Measurements from ENCODE around the gene MTCL1.

The MTCL1 gene

DNA sequence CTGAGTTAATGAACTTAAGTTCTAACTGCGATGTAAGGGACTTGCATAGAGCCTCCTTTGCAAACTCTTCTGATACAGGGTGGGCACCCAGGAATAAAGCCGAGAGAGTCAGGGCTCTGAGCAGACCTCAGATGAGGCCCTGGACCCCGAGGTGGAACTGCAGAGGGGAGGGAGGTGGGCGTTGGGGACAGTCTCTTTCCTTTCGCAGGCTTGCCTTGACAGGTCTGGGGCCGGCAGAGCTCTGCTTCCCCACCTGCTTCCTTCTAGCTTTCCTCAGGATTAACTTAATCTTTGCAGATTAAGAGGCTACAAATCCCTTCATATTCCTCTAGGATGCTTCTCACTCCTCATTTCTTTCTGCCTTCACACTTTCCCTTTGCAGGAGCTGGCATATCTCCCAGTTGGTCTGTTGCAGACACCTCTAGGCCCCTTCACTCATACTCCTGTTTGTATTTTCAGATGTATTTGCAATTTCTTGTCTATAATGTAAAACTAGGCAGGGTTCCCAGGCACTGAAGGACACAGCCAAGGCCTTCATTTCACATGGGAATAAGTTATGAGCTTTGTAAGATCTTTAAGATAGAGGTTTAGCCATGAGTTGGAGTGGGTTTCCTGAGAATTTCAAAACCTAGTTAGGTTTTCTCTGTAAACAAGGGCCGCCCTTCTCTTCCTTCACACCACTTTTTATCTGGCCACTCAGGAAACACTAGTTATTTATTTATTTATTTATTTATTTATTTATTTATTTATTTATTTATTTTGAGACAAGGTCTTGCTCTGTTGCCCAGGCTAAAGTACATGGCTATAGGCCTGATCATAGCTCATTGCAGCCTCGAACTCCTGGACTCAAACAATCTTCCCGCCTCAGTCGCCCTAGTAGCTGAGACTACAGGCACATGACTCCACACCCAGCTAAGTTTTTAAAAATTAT, 70.9 kb downstream of the MTCL1 start:
- DNase-seq: no peak

DNA sequence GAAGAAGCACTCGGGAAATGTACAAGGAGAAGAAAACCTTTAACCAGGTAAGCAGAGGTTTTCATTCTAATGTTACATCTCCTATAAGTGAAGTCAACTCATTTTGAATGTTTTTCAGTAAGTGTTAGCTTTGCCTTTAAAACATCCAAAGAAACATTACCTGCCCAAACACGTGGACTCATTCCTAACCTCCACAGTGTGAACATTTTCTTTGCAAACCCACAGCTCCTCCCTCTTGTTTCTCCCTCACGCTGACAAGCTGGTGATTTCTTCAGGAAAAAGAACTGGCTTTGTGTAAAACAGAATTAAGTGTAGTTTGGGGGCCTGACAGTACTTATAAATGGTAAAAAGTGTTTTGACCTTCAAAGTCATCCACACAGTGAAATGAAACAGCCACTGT, 72.5 kb downstream of the MTCL1 start:
- DNase-seq: no peak

GRCh38 chr18:8778386-8778785, 73.0 kb downstream of the MTCL1 start:
- no peak for DNase-seq

DNA sequence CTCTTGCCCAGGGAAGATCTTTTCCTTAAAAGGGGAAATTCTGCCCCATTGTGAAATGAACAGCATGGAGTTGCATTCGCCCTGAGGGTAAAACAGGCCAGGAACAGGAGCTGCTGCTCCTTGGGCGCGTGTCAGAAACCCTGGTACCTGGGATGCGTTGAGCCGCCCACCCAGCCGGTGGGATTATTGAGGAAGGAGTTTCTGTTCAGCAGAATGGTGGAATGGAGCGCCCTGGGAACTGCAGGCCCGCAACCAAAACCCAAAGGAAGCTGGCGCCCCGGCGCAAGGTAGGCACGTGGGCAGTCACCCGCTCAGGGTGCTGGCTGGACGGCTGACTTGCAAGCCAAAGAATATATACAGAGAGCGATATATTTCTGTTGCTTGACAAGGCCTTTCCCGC, 73.5 kb downstream of the MTCL1 start:
- DNase-seq: no peak

DNA sequence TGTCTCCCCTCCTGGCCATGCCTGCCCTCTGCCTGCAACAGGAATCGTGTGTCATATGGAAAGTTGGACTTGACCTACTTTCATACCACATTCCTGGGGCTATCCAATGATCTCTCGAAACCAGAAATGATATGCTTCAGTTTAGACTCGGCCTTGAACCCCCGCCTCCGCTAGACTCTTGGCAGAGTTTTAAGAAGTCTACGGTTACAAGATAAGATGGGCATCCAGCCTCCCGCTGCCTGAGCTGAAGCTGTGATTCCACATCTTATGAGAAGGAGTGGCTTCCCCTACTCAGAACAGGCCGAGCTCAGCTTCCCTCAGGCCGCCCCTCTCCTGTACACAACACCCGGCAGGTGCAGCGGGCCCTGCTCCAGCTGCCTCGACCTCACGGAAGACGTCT, 73.9 kb downstream of the MTCL1 start:
- DNase-seq: no peak

DNA sequence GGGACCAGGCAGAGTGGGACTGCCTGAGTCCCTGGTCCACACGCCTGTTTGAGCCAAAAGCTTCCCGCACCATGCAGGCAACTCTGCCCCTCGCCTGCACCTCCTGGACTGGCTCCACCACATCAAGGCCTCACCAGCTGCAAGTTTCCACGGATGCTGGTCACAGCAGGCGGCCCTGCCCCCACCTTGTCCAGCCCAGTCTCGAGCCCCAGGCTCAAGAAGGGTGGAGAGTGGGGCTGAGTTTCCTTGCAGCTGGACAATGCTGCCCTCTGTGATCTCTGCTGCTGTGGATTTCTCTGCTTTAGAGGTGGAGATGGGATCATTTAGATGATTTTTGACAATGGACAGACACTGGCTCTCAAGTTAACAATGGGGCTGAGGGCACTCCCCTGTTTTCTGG, 74.9 kb downstream of the MTCL1 start:
- DNase-seq: no peak

GRCh38 chr18:8781671-8782070, 76.3 kb downstream of the MTCL1 start:
- no peak for DNase-seq

GRCh38 chr18:8783335-8783993, 78.1 kb downstream of the MTCL1 start:
- no peak for DNase-seq

- DNase-seq: no peak
These were observed 78.7 kb downstream of the MTCL1 start for GRCh38 chr18:8783994-8784530.

GRCh38 chr18:8785261-8785660, 79.9 kb downstream of the MTCL1 start:
- no peak for DNase-seq

- DNase-seq: no peak
These were observed 80.6 kb downstream of the MTCL1 start for GRCh38 chr18:8785855-8786482.

DNA sequence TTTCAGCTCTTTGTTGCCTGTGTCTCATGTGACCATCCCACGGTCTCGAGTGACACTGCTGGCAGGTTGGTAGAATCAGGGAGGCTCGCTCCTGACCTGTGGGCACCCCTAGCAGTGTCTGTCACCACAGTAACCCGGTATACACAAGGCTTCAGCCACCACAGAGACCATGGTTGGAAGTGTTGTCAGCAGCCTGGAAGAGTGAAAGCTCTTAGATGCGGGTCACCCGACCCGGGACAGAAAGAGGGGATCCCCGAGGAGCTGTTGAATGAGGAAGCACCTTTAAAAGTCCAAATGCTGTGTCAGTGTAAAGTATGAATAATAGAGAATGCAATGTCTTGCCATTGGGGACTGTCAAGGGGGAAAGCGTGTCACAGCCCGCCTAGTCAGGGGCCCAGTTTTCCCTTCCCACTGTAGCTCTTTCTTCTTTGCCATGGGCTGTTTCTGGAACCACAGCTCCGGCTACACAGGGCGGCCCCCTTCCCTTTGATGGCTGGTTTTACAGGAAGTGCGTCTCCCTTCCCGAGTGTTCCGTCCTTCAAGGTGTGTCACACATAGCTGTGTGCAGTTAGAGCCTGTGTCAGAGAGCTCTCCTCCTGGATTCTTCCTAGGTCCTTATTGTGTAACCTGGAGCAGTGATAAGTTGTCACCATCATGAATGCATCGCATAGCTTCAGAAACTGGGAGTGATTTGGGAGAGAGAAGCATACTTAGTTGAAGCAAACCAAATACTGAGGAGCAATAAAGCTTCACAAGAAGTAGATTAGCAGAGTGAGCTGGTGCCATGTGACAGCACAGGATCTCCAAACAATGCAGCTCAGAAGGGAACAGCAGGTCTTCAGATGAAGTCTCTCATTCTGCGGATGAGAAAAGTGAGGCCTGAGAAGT, 81.4 kb downstream of the MTCL1 start:
- DNase-seq: no peak

DNA sequence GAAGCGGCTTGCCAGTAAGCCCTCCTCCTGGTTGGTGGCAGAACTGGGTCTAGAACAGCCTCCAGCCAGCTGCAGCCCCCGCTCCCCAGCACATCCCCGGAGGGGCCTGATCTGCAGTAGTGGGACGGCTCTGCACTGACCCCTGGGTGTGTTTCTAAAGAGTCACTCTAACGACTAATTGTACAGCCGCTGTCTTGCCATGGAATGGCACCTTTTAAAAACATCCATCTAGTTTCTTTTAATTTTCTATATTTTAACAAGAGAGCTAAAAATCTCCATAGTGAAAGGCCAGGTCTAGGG, 82.0 kb downstream of the MTCL1 start:
- no peak for DNase-seq

DNA sequence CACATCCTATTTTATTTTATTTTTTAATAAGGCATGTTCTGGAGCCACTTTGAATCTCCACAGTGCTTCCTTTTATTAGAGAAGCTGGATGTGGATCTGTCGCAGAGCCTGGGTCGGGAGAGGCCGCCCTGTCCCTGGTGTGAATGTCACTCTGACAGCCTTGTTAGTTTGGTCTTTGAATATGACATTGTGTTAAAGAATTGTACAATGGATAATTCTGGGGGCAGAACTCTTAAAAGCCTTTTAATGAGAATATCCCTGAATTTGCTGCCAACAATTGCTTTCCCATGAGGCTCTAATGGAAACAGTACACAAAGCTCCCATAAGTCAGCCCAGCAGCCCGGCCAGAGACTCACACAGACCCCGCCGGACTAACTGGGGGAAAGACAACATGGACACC, 82.4 kb downstream of the MTCL1 start:
- no peak for DNase-seq

- no peak for DNase-seq
These were observed 83.4 kb downstream of the MTCL1 start for GRCh38 chr18:8788503-8789429.

- DNase-seq: no peak
These were observed 85.9 kb downstream of the MTCL1 start for GRCh38 chr18:8791171-8791651.

DNA sequence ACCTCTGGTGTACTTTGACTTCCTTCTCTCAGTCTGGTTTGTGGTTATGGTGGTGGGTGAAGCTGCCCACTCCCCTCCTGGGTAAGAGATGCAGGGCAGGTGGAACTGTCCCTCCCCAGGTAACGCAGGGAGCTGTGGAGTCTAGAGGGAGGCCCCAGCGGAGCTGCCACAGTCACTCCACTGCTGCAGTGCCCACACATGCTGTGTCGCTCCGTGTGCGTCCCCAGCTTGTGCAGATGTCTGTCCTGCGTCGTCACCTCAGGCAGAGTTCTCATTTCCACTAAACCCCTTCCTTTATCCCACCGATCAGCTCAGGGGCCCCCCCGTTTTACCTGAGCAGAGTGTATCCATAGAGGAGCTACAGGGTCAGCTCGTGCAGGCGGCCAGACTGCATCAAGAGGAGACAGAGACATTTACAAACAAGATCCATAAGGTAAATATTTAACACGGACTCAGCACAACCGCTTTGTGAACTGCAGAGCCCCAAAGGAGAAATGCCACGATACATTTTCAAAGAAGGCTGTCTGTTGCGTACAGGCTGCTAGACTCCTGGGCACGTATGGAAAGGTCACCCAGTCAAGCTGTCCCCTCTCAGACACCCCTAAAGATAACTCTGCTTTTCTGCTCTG, 87.4 kb downstream of the MTCL1 start:
- no peak for DNase-seq

DNA sequence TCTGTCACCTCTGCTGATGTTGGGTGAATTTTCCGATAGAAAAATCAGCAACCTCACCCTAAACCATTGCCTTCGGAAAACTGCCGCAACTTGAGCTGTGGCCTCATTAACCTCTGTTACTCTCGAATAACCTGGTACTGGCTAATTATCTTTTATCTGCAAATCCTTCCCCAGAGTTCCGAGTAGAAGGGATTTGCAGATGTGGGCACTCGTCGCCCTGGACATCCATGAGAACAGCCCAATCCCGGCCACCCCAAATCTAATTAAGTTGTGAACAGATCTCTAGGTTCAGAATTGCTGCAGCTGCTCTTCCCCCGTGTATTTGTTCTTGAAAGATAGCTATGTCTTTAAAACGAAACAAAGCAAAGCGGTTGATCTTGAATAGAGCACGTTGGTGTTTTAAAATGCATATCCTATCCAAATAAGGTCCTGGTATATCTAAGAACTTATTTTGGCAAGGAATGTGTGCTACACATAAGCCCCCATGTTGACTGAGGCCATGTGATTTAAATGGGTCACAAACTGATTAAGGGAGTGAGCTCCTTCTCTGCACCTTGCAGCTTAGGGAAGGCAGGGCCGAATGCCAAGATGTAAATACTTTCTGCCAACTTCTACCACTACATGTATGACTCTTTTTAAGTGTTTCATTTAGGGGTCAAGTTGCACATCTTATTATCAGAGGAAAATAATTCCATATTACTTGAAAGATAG, 88.2 kb downstream of the MTCL1 start:
- DNase-seq: no peak

- DNase-seq: no peak
These were observed 89.0 kb downstream of the MTCL1 start for GRCh38 chr18:8794156-8794933.

- DNase-seq: no peak
These were observed 89.6 kb downstream of the MTCL1 start for GRCh38 chr18:8794934-8795280.
